H1 (cell line): ENCODE results near the gene RBMS2. TPM values are rescaled to one million over a fixed set of nuclear protein-coding genes. Genes with fewer than 3 reads are reported as not detected.

Experiments used
- CTCF ChIA-PET: fragments of 300-600 bp; sonication (Branson Sonifier 250); formaldehyde crosslinking; loops from one replicate; lab custom pipeline; 2021; ENCODE audit not compliant: partially characterized antibody; lab: Charles Lee
- POLR2A ChIA-PET: fragments of 300-600 bp; sonication (Branson Sonifier 250); formaldehyde crosslinking; loops from one replicate; lab custom pipeline; 2021; ENCODE audit warnings: inconsistent platforms; ENCODE audit not compliant: partially characterized antibody; lab: Charles Lee
- DNase-seq, 2 experiments: peaks; one replicate each; pipeline versions ENCODE4 v3.0.0 to v3.0.0-alpha.2; 2010 to 2022; ENCODE audit warnings: low spot score in 2 of 2, low read depth in 1 of 2, mixed read lengths in 1 of 2
- FAIRE-seq: peaks from 2 replicates; lab custom pipeline; 2011; peaks lifted over from hg19 to GRCh38; lab: Jason Lieb, UNC
- H2AFZ ChIP-seq: 2 replicates; pipeline ENCODE4 v1.8.1; 2012; ENCODE audit warnings: low read length, inconsistent platforms
- H2AK5ac ChIP-seq: 2 replicates; pipeline ENCODE4 v1.6.1; 2013; ENCODE audit warnings: low read depth, low read length
- H2BK120ac ChIP-seq: replicated peaks from 2 replicates; pipeline ENCODE3; 2013; ENCODE audit warnings: low read depth, low read length, inconsistent platforms
- H2BK12ac ChIP-seq: 2 replicates; pipeline ENCODE4 v1.6.1; 2013; ENCODE audit warnings: low read depth, low read length
- H2BK15ac ChIP-seq: 2 replicates; pipeline ENCODE4 v1.6.1; 2013; ENCODE audit warnings: low read length
- H2BK20ac ChIP-seq: 2 replicates; pipeline ENCODE4 v1.6.1; 2013; ENCODE audit warnings: low read length
- H2BK5ac ChIP-seq: 2 replicates; pipeline ENCODE4 v1.6.1; 2013; ENCODE audit warnings: low read depth, low read length
- H3K14ac ChIP-seq: 2 replicates; pipeline ENCODE4 v1.6.1; 2013; ENCODE audit warnings: inconsistent platforms; ENCODE audit not compliant: insufficient read length
- H3K18ac ChIP-seq: 2 replicates; pipeline ENCODE4 v1.6.1; 2013; ENCODE audit warnings: low read length; ENCODE audit errors: extremely low read depth
- H3K23ac ChIP-seq: 2 replicates; pipeline ENCODE4 v1.6.1; 2013; ENCODE audit warnings: inconsistent platforms; ENCODE audit not compliant: insufficient read length
- H3K23me2 ChIP-seq: 2 replicates; pipeline ENCODE4 v1.6.1; 2013; ENCODE audit warnings: low read depth, low read length
- H3K27ac ChIP-seq: 2 replicates; pipeline ENCODE4 v1.6.1; 2011; ENCODE audit warnings: low read depth, low read length, inconsistent platforms
- H3K27me3 ChIP-seq, 4 experiments: replicated peaks in 1 of 4; 1 replicate in 1 of 4; 2 replicates in 3 of 4; pipeline versions ENCODE4 v1.6.1 to v1.8.1; 2011 to 2013; ENCODE audit warnings: low read length in 3 of 4, mild to moderate bottlenecking in 3 of 4, inconsistent platforms in 2 of 4, mixed read lengths in 2 of 4, moderate library complexity in 1 of 4; ENCODE audit not compliant: control insufficient read depth in 3 of 4, insufficient read depth in 3 of 4; ENCODE audit errors: extremely low read depth in 1 of 4
- H3K36me3 ChIP-seq, 4 experiments: 2 replicates each; pipeline versions ENCODE4 v1.6.1 to v1.8.1; 2011 to 2013; ENCODE audit warnings: mild to moderate bottlenecking in 4 of 4, low read length in 3 of 4, moderate library complexity in 2 of 4, control low read depth in 1 of 4, inconsistent platforms in 1 of 4; ENCODE audit not compliant: insufficient read depth in 4 of 4, control insufficient read depth in 2 of 4
- H3K4ac ChIP-seq: replicated peaks from 2 replicates; pipeline ENCODE3; 2013; ENCODE audit warnings: low read length, low read depth, mixed read lengths, inconsistent platforms; ENCODE audit not compliant: insufficient read length
- H3K4me1 ChIP-seq, 4 experiments: replicated peaks in 1 of 4; 1 replicate in 1 of 4; 2 replicates in 3 of 4; pipeline versions ENCODE4 v1.6.1 to v1.8.1; 2011 to 2013; ENCODE audit warnings: low read length in 3 of 4, inconsistent platforms in 2 of 4, mixed read lengths in 1 of 4; ENCODE audit not compliant: insufficient read depth in 4 of 4, control insufficient read depth in 3 of 4
- H3K4me2 ChIP-seq, 2 experiments: 2 replicates each; pipeline versions ENCODE4 v1.6.1 to v1.8.1; 2011 to 2013; ENCODE audit warnings: low read depth in 2 of 2, low read length in 2 of 2, control low read depth in 1 of 2, inconsistent platforms in 1 of 2, mild to moderate bottlenecking in 1 of 2; ENCODE audit not compliant: insufficient read depth in 1 of 2
- H3K4me3 ChIP-seq, 4 experiments: fragments of 200-600, 300-600 bp in 1 of 4; sonication (generic), shearing (Covaris generic), sonication (Bioruptor Twin) in 1 of 4; 2 replicates each; pipeline versions ENCODE4 v1.5.1 to v1.8.1; 2011 to 2016; ENCODE audit warnings: low read length in 4 of 4, low read depth in 3 of 4, control low read depth in 2 of 4, inconsistent platforms in 2 of 4, mild to moderate bottlenecking in 2 of 4, mixed read lengths in 1 of 4, moderate library complexity in 1 of 4; ENCODE audit not compliant: insufficient read depth in 2 of 4; ENCODE audit errors: extremely low read depth in 1 of 4
- H3K56ac ChIP-seq: replicated peaks from 2 replicates; pipeline ENCODE3; 2013; ENCODE audit warnings: low read depth, mild to moderate bottlenecking, mixed read lengths, low read length, inconsistent platforms; ENCODE audit not compliant: insufficient read length
- H3K79me1 ChIP-seq: 2 replicates; pipeline ENCODE4 v1.6.1; 2013; ENCODE audit warnings: low read depth, low read length, control low read depth
- H3K79me2 ChIP-seq, 2 experiments: 2 replicates each; pipeline versions ENCODE4 v1.6.1 to v1.8.1; 2012 to 2013; ENCODE audit warnings: low read length in 2 of 2, mild to moderate bottlenecking in 2 of 2, inconsistent platforms in 1 of 2; ENCODE audit not compliant: insufficient read depth in 2 of 2, control insufficient read depth in 1 of 2
- H3K9ac ChIP-seq, 4 experiments: replicated peaks in 1 of 4; 1 replicate in 1 of 4; 2 replicates in 3 of 4; pipeline versions ENCODE4 v1.6.1 to v1.8.1; 2011 to 2013; ENCODE audit warnings: low read depth in 3 of 4, low read length in 3 of 4, control low read depth in 2 of 4, mild to moderate bottlenecking in 2 of 4, moderate library complexity in 2 of 4, inconsistent platforms in 1 of 4; ENCODE audit errors: extremely low read depth in 1 of 4
- H3K9me3 ChIP-seq, 2 experiments: 2 replicates each; pipeline versions ENCODE4 v1.6.1 to v1.8.1; 2012 to 2013; ENCODE audit warnings: mild to moderate bottlenecking in 2 of 2, moderate library complexity in 2 of 2, control low read depth in 1 of 2, inconsistent platforms in 1 of 2, low read depth in 1 of 2, low read length in 1 of 2, mixed read lengths in 1 of 2; ENCODE audit not compliant: insufficient read depth in 2 of 2
- H4K20me1 ChIP-seq, 2 experiments: replicated peaks in 1 of 2; 2 replicates each; pipeline versions ENCODE3 to v1.8.1; 2011 to 2013; ENCODE audit warnings: inconsistent platforms in 2 of 2, low read length in 2 of 2, mild to moderate bottlenecking in 1 of 2; ENCODE audit not compliant: insufficient read depth in 2 of 2, control insufficient read depth in 1 of 2
- H4K5ac ChIP-seq: 2 replicates; pipeline ENCODE4 v1.6.1; 2013; ENCODE audit warnings: low read length, low read depth, mixed read lengths, inconsistent platforms; ENCODE audit not compliant: insufficient read length
- H4K8ac ChIP-seq: 2 replicates; pipeline ENCODE4 v1.8.0; 2013; ENCODE audit warnings: mild to moderate bottlenecking, moderate library complexity, low read length, inconsistent platforms; ENCODE audit not compliant: insufficient read depth; ENCODE audit errors: extremely low read depth
- H4K91ac ChIP-seq: replicated peaks from 2 replicates; pipeline ENCODE3; 2013; ENCODE audit warnings: low read length, mixed read lengths, inconsistent platforms; ENCODE audit not compliant: insufficient read length
- BRCA1 ChIP-seq: IDR thresholded peaks from 2 replicates; pipeline ENCODE4 v1.6.1; 2012; ENCODE audit warnings: low read depth, low read length, improper control_type of control experiment
- CBX5 ChIP-seq: fragments of 300-800, 300-1000 bp; sonication (generic); IDR thresholded peaks from 2 replicates; pipeline ENCODE4 v1.7.1; 2016; ENCODE audit warnings: antibody characterized with exemption, low read length, low read depth
- CEBPB ChIP-seq: IDR thresholded peaks from 2 replicates; pipeline ENCODE4 v1.6.1; 2012; ENCODE audit warnings: low read depth, low read length
- GTF2F1 ChIP-seq: IDR thresholded peaks from 2 replicates; pipeline ENCODE4 v1.6.1; 2012; ENCODE audit warnings: low read depth, low read length, improper control_type of control experiment, borderline replicate concordance
- NRF1 ChIP-seq: IDR thresholded peaks from 2 replicates; pipeline ENCODE4 v1.6.1; 2011; ENCODE audit warnings: mild to moderate bottlenecking, low read depth, low read length, improper control_type of control experiment
- SIN3A ChIP-seq, 2 experiments: IDR thresholded peaks in 1 of 2; conservative IDR thresholded peaks in 1 of 2; 2 replicates each; pipeline ENCODE4 v1.6.1; 2011 to 2012; ENCODE audit warnings: low read length in 2 of 2, improper control_type of control experiment in 1 of 2, low read depth in 1 of 2, mild to moderate bottlenecking in 1 of 2
- SP4 ChIP-seq: IDR thresholded peaks from 2 replicates; pipeline ENCODE4 v1.6.1; 2012; ENCODE audit warnings: low read length, inconsistent platforms
- polyA plus RNA-seq, 7 experiments: library from polyadenylated mRNA; depleted of rRNA in 3 of 7; stranded (reverse) in 5 of 7; unstranded in 2 of 7; fragments of >200 nt in 5 of 7; fragments of 200-250 nt in 2 of 7; gene quantifications; 1 replicate in 5 of 7; 2 replicates in 1 of 7; 4 replicates in 1 of 7; pipeline versions ENCODE4 v1.2.1 to v1.2.3, GENCODE V29; 2011 to 2013; ENCODE audit warnings: missing spikeins in 2 of 7, mixed read lengths in 2 of 7
- total RNA-seq: library from RNA; stranded (reverse); fragmentation: NEBNext Ultra II Directional; extraction: Animal tissue kit (Norgen Biotek cat#: 25700); gene quantifications from 2 replicates; pipeline ENCODE4 v1.2.1, GENCODE V29; 2021

Gene RBMS2
- total and polyA plus RNA-seq, 2 of the 8 experiments (the other 6 are each of a cell fraction or from before 2014, with no cell fraction given), result 9.6 to 31.3 TPM

DNA sequence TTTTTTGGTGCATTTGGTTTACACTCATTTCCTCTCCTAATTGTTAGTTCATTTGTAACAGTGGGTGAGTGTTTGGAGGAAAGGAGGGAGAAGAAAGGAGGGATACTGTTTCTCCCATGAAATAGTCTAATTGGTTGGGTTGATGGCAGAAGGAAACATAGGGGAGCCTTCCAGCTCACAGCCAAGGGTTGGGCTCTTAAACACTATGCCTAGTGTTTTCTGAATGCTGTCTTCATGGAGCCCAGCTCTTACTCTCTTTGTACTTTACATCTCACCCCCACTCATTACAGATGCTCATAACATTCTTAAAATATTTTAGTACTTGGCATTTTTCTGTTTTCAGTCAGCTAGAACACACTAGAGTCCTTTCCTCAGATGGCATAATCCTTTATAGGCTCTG is 70.3 kb downstream of the RBMS2 start:
- Histone ChIP-seq H3K4ac (no peak overlapping the region), H2AFZ (no peak overlapping the region), H3K4me2 (no peak overlapping the region), H3K27me3 (no peaks in the 10 kb centered on the region), H3K23me2 (no peaks in the 10 kb centered on the region), H3K4me1 (peaks cover 7 to 16% (median 10%) of the 10 kb centered on the region in 4 experiments; a peak in 6 of 7 replicates), H3K79me1 (no peaks in the 10 kb centered on the region), H2BK5ac (no peak overlapping the region), H3K23ac (no peak overlapping the region), H3K79me2 (no peaks in the 10 kb centered on the region), H2BK15ac (no peak overlapping the region), H3K18ac (no peak overlapping the region), H2BK20ac (no peak overlapping the region), H4K8ac (no peak overlapping the region), H4K91ac (no peak overlapping the region), H3K14ac (no peak overlapping the region), H3K9ac (no peak overlapping the region), H4K5ac (no peak overlapping the region), H4K20me1 (peaks cover 0 to 2% of the 10 kb centered on the region in 2 experiments), H2AK5ac (no peak overlapping the region), H3K36me3 (peaks cover 0 to 6% (median 3%) of the 10 kb centered on the region in 4 experiments; a peak in 5 of 8 replicates), H3K9me3 (no peaks in the 10 kb centered on the region), H2BK120ac (no peak overlapping the region), H2BK12ac (no peak overlapping the region), H3K56ac (no peak overlapping the region), H3K27ac (no peak overlapping the region), H3K4me3 (no peak overlapping the region)
- TF ChIP-seq SP4, result no peak
- no peak for TF ChIP-seq SIN3A (conservative IDR thresholded peaks at IDR 0.05 in 1 of 2, IDR thresholded peaks at IDR 0.05 in 1 of 2; ENCODE audit: low read depth in 1 of 2, low read length in 2 of 2)
- no peak for TF ChIP-seq NRF1
- no peak for TF ChIP-seq BRCA1
- TF ChIP-seq GTF2F1, result no peak
- TF ChIP-seq CBX5, result no peak
- TF ChIP-seq CEBPB, result no peak
- no peak for FAIRE-seq
- ChIA-PET CTCF (interaction anchor here (0.7 to 15.9 kb wide), 14 partner anchors 9 to 623 kb away, joined by 3 to 279 read pairs (median 6); partner anchors contain the start of gene RBMS2), POLR2A (interaction anchor here (1.0 to 2.9 kb wide), 5 partner anchors 10 to 75 kb away, joined by 3 to 10 read pairs (median 7); no protein-coding TSS in a partner anchor)
- DNase-seq, result no peak
